Umbilical cord (tissue), 2 donors: ENCODE results near the gene GALNS. TPM values are rescaled to one million over a fixed set of nuclear protein-coding genes. Genes with fewer than 3 reads are reported as not detected.
"Not testable (repeated sequence)": the region's sequence is repeated elsewhere in the genome, so short reads cannot be mapped to it uniquely, and the experiment has no call there.

Experiments used
- DNase-seq: peaks from one replicate; pipeline ENCODE4 v3.0.0-alpha.2; 2015; ENCODE audit warnings: low spot score
- total RNA-seq: library from RNA; depleted of rRNA; stranded (reverse); fragments of >200 nt; gene quantifications from one replicate; pipeline ENCODE4 v1.2.3, GENCODE V29; 2014; ENCODE audit warnings: low replicate concordance; ENCODE audit not compliant: insufficient read depth

GALNS gene
- 14.9 TPM for total RNA-seq

GRCh38 chr16:88856828-88857727, at the start of gene GALNS, which contains the start of gene TRAPPC2L:
GALNS (minus strand) TSS chr16:88856947; CDS start chr16:88856877, 70 bp downstream.
TRAPPC2L (plus strand) TSS chr16:88857127; CDS start chr16:88857151, 24 bp downstream.
- DNase-seq, result peak; percentile 97

DNA sequence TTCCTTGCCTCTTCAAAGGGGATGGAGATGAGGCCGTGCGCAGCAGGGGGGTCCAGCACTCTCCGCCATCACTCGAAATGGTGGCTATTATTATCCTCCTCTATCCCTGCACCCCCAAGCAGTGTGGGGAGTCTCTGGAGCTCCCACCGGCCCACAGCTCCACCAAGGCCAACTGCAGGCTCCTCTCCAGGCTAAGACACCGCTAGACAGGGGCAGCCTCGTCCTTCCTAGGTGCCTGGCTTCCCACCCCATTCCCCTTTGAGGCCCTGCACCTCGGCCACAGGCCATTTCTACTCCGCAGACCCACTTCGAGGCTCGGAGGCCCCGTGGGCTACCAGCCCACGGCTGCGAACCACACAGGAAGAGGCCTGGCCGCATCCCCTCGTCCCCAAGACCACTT, 49.3 kb upstream of the GALNS start:
- DNase-seq, result no peak

GRCh38 chr16:88905563-88905962, 48.8 kb upstream of the GALNS start:
- DNase-seq, result no peak

GRCh38 chr16:88904676-88905365, 48.1 kb upstream of the GALNS start:
- DNase-seq, result no peak

- no peak for DNase-seq
Measured at GRCh38 chr16:88903267-88903666, 46.5 kb upstream of the GALNS start.

DNA sequence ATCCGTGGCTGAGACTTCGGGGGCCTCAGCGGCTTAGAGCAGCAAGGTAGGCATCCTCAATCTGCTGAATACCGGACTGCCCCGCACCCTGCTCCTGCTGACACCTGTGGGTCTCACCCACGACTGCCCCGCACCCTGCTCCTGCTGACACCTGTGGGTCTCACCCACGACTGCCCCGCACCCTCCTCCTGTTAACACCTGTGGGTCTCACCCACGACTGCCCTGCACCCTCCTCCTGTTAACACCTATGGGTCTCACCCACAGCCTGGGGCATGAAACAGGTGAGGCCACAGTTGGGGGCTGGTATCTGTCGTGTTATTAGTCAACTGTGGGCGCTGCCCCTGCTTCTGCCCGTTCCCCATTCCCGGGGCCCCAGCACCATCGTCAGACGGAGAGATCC, 46.0 kb upstream of the GALNS start:
- no peak for DNase-seq

DNA sequence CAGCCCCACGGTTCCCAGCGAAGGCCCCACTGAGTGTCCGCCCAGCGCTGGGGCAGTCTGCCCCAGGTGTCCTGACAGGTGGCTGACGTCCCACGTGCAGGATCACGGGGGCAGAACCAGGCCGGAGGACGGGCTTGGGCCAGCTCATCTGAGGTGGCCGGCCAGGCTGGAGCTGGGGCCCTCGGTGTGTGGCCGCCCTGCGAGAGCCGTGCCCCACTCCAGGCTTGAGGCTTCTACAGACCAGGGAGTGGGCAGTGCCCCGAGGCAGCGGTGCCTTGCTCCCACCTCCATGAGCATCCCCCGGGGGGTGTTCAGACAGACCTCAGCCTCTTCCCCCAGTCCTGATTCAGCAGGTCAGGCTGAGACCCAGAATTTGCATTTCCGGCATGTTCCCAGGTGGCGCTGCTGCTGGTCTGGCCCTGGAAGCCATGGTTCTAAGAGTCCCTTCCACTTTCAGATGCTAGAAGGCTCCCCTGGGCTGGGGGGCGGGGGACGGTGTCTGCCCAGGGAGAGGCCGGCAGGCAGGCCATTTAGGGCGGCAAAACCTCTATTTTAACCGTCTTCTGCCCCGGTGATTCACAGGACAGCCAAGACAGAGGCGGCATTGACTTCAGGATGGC, 45.1 kb upstream of the GALNS start:
- DNase-seq, result no peak

GRCh38 chr16:88900662-88901052, 43.9 kb upstream of the GALNS start:
- DNase-seq, result no peak

DNA sequence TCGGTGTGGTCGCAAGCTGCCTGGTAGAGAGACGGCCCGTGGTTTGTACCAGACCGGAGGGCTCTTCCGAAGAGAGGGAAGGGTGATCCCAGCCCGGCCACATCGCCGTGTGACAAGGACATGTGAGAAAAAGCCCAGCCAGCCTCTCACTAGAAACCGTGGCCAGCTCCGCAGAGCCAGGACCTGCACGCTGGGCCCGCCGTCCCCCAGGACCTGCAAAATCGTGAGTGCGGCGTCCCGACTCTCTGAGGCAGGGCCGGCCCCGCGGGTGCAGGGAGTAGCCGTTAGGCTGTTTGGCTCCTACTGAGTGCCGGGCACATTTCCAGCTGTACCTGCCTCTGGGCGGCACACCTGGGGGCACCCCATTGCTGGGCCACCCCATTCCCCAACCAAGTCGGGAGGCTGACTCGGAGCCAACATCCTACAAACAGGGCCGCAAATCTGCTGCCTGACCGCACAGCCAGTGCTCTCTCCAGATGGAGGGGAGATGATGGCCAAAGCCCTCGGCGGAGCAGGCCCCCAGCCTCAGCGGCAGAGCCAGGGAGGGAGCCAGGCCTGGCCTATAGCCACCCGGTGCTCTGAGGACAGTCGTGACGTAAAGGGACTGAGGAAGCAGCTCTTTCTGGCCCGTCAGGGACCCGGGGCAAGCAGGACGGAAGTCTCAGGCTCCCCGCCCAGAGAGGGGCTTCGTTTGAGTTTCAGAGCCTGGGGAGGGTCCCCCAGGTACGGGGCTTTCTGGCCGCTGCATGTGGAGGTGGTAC, 43.3 kb upstream of the GALNS start:
- no peak for DNase-seq

DNA sequence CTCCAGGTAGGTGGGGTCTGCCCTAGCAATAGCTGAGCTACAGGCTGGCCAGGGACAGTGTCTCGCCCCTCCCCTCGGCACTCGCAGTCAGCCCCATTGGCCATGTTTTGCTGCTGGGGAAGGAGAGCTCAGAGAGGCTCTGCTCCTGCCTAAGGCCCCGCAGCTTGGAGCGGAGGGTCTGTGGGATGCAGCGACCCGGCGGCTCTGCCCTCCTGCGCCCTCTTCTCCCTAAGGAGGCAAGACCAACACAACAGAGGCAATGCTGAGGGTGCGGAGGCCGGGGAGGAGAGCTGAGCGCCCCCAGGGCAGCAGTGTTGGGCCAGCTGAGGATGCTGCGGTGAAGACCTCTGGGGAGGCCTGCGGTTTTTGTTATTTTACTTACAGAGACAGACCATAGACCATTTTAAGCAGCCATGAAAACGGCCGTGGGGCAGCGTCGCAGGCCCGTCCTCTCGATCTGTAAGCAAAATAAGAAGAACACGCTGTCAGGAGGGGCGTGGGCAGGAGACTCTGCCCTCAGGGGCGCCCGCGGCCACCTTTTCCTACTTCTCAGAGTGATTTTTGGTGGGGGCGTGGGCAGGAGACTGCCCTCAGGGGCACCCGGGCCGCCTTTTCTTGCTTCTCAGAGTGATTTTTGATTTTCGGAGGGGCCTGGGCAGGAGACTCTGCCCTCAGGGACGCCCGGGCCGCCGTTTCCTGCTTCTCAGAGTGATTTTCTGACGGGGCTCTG, 41.1 kb upstream of the GALNS start:
- DNase-seq, result no peak

DNA sequence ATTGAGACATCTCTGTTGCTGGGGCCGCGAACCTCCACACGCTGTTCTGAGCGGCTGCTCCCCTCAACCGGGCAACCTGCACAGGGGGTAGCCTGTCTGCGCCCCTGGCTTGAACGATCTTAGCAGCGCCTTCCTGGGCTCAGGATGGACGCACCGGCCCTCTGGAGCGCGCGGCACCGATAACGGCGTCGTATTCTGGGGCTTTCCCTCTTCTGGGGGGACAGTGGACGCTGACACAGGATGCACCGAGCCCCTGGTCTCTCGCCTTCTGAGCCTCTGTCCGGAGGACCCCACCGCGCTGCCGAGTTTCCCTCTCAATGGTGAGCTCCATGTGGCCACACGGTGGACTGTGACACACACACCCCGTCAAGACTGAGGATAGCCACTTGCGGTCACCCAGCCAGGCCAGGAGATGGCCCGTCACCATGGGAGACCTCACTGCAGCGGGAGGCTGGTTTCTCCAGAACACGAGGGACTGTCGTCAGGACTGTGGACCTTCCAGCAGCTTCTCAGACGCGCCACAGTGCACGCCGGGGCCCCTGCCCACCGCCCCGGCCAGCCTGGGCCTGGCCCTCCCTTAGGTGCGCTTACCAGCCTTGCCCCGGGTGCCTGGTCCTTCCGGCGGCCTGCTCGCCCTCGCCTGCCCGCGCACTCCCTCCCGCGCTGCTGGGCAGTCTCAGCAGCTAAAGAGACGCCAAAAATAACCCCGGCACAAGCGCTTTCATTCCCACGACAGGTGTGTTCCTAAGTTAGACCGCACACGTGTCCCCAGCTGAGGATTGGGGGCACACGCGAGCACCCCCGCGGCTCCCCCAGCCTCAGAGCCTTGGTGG, 39.7 kb upstream of the GALNS start:
- DNase-seq, result no peak

DNA sequence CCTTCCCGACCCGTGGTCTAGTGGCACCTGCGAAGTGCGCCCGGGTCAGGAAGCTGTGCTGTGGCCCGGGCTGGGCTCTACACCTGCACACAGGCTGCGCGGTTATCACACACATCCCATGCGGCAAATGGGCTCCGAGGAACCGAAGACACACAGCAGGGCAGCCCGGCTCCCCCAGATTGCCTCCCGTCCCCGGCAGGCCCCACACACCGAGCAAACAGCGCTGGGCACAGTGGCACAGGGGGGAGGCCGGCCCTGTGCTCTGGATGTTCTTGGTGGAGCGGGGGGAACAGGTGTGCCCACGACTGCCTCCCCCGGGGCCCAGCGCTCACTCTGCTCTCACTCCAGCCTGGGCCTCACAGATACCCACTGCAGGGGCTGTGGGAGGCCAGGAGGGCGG, 38.6 kb upstream of the GALNS start:
- no peak for DNase-seq

GRCh38 chr16:88894681-88895300, 38.0 kb upstream of the GALNS start:
- DNase-seq, result no peak

DNA sequence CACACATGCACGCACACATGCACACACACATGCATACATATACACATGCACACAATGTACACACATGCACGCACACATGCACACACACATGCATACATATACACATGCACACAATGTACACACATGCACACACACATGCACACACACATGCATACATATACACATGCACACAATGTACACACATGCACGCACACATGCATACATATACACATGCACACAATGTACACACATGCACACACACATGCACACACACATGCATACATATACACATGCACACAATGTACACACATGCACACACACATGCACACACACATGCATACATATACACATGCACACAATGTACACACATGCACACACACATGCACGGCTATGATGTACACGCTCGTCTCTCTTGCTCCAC, 37.5 kb upstream of the GALNS start:
- DNase-seq, result not testable (repeated sequence)

DNA sequence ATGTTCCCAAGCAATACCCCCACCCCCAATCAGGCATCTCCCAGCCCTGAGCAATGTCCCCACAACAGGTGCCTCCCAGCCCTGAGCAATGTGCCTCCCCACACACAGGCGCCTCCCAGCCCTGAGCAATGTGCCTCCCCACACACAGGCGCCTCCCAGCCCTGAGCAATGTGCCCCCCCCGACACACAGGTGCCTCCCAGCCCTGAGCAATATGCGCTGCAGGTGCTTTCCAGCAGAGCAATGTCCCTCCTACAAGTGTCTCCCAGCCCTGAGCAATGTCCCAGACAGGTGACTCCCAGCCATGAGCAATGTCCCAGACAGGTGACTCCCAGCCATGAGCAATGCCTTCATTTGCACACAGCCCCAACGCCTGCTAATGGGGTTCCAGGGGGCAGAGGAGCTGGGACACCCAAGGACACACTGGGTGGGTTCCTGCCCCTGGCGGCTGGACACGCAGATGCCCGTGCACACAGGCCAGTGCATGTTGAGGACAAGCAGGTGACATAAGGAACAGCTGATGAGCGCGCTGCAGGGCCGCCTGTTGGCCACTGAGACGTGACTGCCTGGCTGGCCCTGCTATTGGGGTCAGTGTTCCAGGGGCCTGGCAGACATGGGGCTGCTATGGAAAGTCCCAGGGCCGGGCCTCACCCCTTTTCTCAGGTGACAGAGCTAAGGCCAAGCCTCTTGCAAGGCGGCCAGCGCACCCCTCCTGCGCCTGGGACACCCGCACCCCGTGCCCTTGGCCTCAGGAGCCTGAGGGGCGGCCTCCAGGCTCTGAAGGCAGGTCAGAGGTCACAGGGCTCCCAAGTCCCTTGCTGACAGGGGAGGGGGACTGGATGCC, 36.6 kb upstream of the GALNS start:
- DNase-seq, result no peak

DNA sequence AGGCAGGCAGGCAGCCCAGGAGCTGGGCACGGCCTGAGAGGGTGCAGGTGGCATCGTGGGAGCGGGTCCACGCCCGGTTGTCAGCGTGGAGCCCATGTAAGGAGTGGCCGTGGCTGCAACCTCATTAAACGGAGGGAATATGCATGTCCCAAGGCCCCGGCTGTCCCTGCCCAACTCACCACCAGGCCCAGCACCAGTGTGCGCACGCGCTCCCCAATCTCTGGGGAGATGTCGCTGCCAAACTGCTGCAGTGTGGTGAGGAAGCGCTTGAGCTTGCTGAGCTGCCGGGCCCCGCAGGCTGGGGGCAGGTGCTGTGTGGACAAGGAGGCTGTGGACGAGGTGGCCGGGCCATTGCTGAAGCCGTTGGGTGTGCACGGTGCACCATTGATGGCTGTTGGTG, 35.3 kb upstream of the GALNS start:
- no peak for DNase-seq

DNA sequence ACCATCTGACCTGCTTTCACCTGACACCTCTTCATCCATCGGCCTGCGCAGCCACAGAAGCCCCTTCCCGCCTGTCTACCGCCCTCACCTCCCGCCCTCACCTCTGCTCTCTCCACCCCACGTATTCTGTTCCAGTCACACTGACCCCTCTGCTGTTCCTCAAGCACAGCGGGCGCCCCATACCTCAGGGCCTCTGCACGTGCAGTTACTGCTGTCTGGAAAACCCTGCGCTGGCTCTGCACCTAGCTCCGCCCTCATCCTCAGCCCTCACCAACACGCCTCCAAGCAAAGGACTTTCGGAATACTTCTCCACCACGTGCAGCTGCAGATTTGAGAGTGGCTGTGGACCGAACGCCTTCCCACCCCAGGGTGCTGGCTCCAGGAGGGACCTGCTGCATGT, 34.3 kb upstream of the GALNS start:
- no peak for DNase-seq

- not testable (repeated sequence) for DNase-seq
Measured at GRCh38 chr16:88889702-88890352, 33.1 kb upstream of the GALNS start.
